WI38 (cell line): ENCODE data around the gene GARNL3.

Experiments used
- H3K4me3 ChIP-seq: 2 replicates; pipeline ENCODE4 v1.5.1; 2011; ENCODE audit warnings: low read depth, mild to moderate bottlenecking, control low read depth, low read length
- CTCF ChIP-seq: IDR thresholded peaks from 2 replicates; pipeline ENCODE4 v1.5.1; 2012; ENCODE audit warnings: low read depth, mild to moderate bottlenecking, control low read depth, low read length

GARNL3 gene

DNA sequence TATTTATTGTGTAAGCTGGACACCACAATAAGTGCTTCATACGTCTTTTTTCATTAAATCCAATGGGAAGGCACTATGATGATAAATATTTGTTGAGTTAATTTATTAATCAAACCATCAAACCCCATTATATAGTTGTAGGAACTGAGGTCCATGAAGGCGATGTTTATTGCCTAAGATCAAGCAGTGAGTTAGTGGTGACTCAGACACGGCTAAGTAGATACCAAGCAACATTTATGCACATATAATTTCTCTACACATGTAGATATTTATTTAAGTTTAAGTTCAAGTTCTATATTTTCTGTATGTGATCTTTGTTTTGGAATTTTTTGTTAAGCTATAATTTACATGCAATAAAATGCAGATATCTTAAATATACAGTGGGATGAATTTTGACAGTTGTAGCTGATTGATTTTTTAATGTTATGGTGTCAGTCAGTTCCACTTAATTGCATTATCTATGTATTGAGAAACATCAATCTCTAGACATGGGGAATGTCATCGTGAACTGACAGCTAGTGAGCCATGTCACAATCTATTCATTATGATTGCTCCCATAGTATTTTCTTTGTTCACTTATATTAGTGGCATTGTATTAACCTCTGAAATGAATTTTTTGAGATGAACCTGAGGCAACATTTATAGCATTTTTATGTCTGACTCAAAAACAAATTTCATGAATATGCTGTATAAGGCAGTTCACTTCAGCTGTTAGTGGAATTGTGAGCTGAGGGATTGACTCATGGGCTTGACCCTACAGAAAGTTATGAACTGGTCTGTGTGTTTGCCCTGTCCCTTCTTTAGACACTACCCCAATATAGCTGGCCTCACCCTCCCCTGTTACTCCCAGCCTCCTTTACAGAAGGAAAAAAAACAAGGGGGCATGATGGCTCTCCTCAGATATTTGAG is 11.9 kb upstream of the GARNL3 start:
- TF ChIP-seq CTCF = no peak
- H3K4me3 ChIP-seq = no peak overlapping the region

DNA sequence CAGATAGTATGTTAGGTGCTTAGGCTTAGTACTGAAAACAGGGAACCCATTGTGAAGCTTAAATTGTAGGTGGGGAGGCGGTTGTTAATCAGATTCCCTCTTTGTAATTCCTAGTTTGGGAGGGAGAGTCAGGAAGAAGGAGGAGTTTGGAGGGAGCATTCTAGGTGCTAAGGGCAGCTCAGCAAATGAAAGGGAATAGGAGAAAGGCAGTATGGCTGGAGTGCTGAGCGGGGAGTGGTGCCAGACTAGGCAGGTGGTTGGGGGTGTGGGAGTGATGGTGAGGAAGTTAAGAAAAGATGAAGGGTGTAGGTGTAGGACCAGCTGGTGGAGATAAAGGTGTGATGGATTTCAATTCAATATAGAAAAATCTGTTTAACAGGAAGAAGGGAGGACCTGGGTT is 11.1 kb upstream of the GARNL3 start:
- H3K4me3 ChIP-seq = no peak overlapping the region
- no peak for TF ChIP-seq CTCF

- H3K4me3 ChIP-seq = no peak overlapping the region
- no peak for TF ChIP-seq CTCF
Measured at GRCh38 chr9:127255692-127256091, 8.9 kb upstream of the GARNL3 start.

- TF ChIP-seq CTCF = no peak
- no peak overlapping the region for H3K4me3 ChIP-seq
Measured at GRCh38 chr9:127256324-127256723, 8.2 kb upstream of the GARNL3 start.

DNA sequence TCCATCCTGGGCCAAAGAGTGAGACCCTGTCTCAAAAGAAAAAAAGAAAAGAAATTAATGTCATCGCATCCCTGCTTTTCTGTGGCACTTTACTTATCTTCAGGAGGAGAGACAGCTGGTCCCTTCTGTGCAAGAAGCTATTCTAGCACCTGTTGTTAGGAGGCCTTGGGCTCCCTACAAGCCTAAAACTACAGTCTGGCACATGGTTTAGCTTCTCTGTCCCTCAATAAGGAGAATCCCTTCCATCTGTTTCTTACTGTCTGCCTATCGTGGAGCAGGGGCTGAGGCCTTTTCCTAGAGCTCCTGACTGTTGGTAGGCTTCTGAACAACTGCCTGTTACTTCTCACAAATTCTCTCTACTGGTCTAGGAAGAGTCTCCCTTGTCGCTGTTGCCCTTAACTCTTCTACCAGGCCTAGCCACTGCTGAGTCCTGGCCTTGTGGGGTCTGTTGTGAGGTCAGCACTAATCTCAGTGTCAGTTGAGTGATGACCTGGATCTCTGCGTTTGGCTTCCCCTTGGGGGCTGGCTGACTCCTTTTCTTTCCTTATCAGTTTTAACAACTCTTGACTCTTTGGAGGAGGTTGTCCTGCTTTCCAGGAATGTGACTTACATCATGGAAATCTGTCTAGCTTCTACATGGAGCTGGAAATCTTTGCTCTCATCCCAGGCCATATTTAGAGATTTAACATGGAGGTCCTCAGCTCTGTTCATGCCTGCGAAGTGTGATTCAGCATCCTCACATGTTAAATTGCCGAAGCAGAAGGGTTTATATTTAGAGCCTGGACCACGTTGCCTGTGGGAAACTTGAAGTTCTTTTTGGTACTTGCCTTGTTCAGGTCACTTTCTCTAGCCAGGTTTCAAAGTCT is 5.7 kb upstream of the GARNL3 start:
- H3K4me3 ChIP-seq = no peak overlapping the region
- TF ChIP-seq CTCF = no peak

GRCh38 chr9:127262602-127263001 is 2.0 kb upstream of the GARNL3 start:
- TF ChIP-seq CTCF = no peak
- H3K4me3 ChIP-seq = no peak overlapping the region

GRCh38 chr9:127263237-127263636 is 1.3 kb upstream of the GARNL3 start:
- H3K4me3 ChIP-seq = no peak overlapping the region
- no peak for TF ChIP-seq CTCF
